H1 (cell line): Measurements from ENCODE around the gene SERPINA12. TPM values are rescaled to one million over a fixed set of nuclear protein-coding genes. Genes with fewer than 3 reads are reported as not detected.

Experiments used
- ASH2L ChIP-seq: fragments of 200-600, 300-600 bp; sonication (generic); IDR thresholded peaks from one replicate; pipeline ENCODE4 v1.7.1; 2017; ENCODE audit warnings: low read length
- CREB1 ChIP-seq: IDR thresholded peaks from 2 replicates; pipeline ENCODE4 v1.6.1; 2012; ENCODE audit warnings: inconsistent platforms
- CTBP2 ChIP-seq: IDR thresholded peaks from 2 replicates; pipeline ENCODE4 v1.7.0; 2011; ENCODE audit warnings: borderline replicate concordance, mild to moderate bottlenecking, moderate library complexity, mixed read lengths, low read length; ENCODE audit not compliant: insufficient read depth, insufficient read length
- SIRT6 ChIP-seq: IDR thresholded peaks from one replicate; pipeline ENCODE4 v1.7.1; 2012; ENCODE audit warnings: low read length, inconsistent platforms
- SP2 ChIP-seq: IDR thresholded peaks from 2 replicates; pipeline ENCODE4 v1.6.1; 2012; ENCODE audit warnings: mild to moderate bottlenecking, low read length, inconsistent platforms
- TBP ChIP-seq: IDR thresholded peaks from 2 replicates; pipeline ENCODE4 v1.6.1; 2011; ENCODE audit warnings: low read depth, low read length, improper control_type of control experiment
- polyA plus RNA-seq, 7 experiments: library from polyadenylated mRNA; depleted of rRNA in 3 of 7; stranded (reverse) in 5 of 7; unstranded in 2 of 7; fragments of >200 nt in 5 of 7; fragments of 200-250 nt in 2 of 7; gene quantifications; 1 replicate in 5 of 7; 2 replicates in 1 of 7; 4 replicates in 1 of 7; pipeline versions ENCODE4 v1.2.1 to v1.2.3, GENCODE V29; 2011 to 2013; ENCODE audit warnings: missing spikeins in 2 of 7, mixed read lengths in 2 of 7
- total RNA-seq: library from RNA; stranded (reverse); fragmentation: NEBNext Ultra II Directional; extraction: Animal tissue kit (Norgen Biotek cat#: 25700); gene quantifications from 2 replicates; pipeline ENCODE4 v1.2.1, GENCODE V29; 2021
- TF ChIP-seq, protein P1 (sequence below): IDR thresholded peaks from 2 replicates; pipeline ENCODE4 v1.6.1; 2012; ENCODE audit warnings: inconsistent platforms

Gene SERPINA12
- total and polyA plus RNA-seq, 2 of the 8 experiments (the other 6 are each of a cell fraction or from before 2014, with no cell fraction given), result not detected

DNA sequence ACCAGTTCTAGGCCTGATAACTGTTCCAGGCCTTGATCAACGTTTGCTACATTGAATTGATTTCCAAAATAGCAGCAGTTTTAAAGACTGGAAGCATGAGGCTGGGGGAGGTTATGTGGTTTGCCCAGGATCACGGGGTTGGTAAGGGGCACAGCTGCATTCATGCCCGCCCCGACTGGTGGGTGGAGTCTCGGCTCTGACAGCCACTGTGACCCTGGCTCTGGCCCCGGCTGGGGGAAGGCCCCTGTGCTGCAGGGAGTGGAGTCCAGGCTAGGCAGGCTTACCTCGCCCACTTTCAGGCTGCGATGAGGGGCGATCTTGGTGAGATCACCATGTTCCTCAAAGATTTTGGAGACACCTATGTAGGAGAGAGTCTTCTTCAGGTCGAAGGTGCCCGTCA is 19.9 kb downstream of the SERPINA12 start (continued):
- TF ChIP-seq ASH2L (no peak), SIRT6 (no peak), CTBP2 (no peak), TBP (no peak), SP2 (no peak), CREB1 (no peak)
- TF ChIP-seq, protein P1, sequence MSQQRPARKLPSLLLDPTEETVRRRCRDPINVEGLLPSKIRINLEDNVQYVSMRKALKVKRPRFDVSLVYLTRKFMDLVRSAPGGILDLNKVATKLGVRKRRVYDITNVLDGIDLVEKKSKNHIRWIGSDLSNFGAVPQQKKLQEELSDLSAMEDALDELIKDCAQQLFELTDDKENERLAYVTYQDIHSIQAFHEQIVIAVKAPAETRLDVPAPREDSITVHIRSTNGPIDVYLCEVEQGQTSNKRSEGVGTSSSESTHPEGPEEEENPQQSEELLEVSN, result no peak
